Fibroblast of upper back skin (primary cell): ENCODE measurements around the gene RPL9.
A peak's percentile ranks its signal among the peaks of the same experiment; 100 is the strongest.
"Not testable (repeated sequence)": the region's sequence is repeated elsewhere in the genome, so short reads cannot be mapped to it uniquely, and the experiment has no call there.

Experiments
- DNase-seq: peaks from one replicate; pipeline ENCODE4 v3.0.0-alpha.2; 2013

Gene RPL9

GRCh38 chr4:39464886-39465501 lies 6.3 kb upstream of the RPL9 start:
- DNase-seq = peak; percentile 88

DNA sequence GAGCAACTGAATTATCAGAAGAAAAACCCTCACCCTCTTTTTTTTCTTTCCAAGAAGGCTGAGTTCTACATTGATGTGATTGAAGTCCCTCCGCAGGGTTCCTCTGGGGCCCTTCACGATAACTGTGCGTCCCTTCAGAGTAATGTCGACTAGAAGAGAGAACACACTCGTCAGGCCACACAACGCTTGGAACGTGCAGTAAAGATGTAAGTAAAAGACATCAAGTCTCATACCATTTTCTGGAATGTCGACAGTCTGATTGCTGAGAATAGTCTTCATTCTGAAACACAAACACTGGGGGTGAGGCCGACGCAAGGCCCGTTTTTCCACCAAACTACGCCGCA lies 589 bp downstream of the RPL9 start:
- DNase-seq = not testable (repeated sequence)

DNA sequence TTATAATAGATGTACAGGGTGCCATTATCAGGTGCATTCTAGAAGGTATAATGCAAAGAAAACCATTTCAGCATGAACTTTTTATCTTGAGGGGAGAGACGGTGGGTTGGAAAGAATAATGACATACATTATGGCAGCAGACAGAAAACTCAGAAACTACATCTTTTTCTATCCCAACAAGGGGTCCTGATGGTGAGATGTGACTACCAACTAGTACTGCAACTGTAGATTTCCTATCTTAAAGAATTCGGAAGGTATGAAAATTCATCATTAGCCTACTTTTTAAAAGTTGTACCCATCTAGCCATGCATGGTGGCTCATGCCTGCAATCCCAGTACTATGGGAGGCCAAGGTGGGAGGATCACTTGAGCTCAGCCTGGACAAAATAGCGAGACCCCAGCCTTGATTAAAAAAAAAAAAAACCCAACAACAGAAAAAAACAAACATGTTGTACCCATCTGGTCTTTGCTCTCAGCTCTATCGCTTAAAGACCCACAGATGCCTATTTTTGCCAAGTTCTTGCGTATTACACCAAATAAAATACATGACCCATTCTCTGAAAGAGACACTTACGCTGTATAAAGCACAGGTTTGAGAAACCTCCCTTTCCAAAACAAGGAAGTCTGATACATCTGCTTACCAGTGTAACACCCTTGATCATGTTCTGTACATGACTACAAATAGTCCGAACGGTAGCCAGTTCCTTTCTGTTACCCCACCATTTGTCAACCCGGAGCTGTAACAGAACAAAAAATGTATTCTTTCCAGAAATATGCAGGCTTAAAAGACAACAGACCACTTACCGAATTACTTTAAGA lies 1.6 kb downstream of the RPL9 start:
- DNase-seq = no peak

GRCh38 chr4:39455486-39455885 lies 3.2 kb downstream of the RPL9 start:
- no peak for DNase-seq

DNA sequence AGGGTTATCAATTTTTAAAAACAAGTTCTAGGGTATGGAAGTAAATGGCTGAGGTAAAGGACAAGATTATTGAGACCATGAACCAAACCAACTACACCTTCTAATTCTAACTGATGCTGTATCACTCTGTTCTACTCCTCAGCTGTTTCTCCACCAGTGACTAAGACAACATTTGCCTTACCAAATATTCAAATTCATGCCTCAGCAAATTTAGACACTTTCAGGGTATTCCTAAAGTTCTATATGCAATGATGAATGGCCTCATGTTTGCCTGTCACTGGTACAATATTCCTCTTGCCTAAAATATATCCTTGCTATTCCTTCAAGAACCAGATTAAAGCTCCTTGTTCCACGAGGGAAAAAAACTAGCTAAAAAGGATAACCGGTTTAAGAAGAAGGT lies 5.0 kb downstream of the RPL9 start:
- no peak for DNase-seq

- no peak for DNase-seq
These were observed 5.7 kb downstream of the RPL9 start for GRCh38 chr4:39452860-39453587.

- DNase-seq = no peak
These were observed 6.4 kb downstream of the RPL9 start for GRCh38 chr4:39452153-39452859.

DNA sequence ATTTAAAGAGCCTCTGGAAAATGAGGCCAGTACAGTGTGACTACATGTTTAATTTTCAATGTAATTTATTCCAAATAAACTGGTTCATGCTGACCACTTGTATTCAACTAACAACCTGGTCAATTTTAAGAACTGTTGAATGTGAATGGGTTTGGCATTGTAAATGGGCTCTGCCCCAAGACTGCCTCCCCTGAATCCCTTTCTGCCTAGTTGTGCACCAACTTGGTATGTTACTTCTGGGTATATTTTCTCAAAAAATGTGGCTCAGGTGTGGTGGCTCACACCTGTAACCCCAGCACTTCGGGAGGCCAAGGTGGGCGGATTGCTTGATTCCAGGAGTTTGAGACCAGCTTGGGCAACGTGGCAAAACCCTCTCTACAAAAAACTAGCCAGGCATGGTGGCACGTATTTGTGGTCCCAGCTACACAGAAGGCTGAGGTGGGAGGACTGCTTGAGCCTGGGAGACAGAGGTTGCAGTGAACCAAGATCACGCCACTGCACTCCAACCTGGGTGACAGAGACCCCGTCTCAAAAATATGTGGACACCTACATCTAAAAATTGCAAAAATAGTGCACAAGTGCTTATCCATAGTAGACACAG lies 7.2 kb downstream of the RPL9 start:
- no peak for DNase-seq

DNA sequence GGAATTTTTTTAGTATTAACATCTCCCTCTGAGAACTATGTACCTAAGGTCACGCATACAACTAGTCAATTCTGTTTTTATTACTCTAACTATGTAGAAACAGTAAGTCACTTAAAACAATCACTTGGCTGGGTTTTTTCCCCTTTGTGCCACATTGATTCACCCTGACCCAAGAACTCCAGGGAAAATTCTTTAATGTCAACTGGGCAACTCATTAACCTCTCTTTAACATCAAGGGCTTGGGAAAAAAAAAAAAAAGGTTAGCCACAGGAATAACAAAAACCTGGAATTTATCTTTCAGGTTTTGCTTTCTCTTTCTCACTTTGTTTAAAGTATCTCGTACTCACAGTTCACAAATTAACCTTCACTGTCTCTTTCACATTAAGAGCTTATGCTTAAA lies 8.1 kb downstream of the RPL9 start:
- no peak for DNase-seq

GRCh38 chr4:39446842-39447573 lies 11.7 kb downstream of the RPL9 start:
- peak; percentile 42 for DNase-seq

GRCh38 chr4:39446483-39446841 lies 12.3 kb downstream of the RPL9 start:
- no peak for DNase-seq

GRCh38 chr4:39442998-39443397 lies 15.7 kb downstream of the RPL9 start:
- DNase-seq = no peak

- DNase-seq = no peak
These were observed 17.1 kb downstream of the RPL9 start for GRCh38 chr4:39441593-39441992.

GRCh38 chr4:39435659-39436563 lies 22.8 kb downstream of the RPL9 start:
- DNase-seq = no peak

- DNase-seq = no peak
These were observed 24.7 kb downstream of the RPL9 start for GRCh38 chr4:39433878-39434492.

- DNase-seq = no peak
These were observed 29.0 kb downstream of the RPL9 start for GRCh38 chr4:39429476-39430334.

GRCh38 chr4:39427520-39428114 lies 31.1 kb downstream of the RPL9 start:
- DNase-seq = no peak

- no peak for DNase-seq
These were observed 32.0 kb downstream of the RPL9 start for GRCh38 chr4:39426728-39427127.

GRCh38 chr4:39425297-39425696 lies 33.4 kb downstream of the RPL9 start:
- DNase-seq = not testable (repeated sequence)
